Smooth muscle cell (in vitro differentiated cells): ENCODE measurements around the gene FHL2. TPM values are rescaled to one million over a fixed set of nuclear protein-coding genes. Genes with fewer than 3 reads are reported as not detected.
A peak's percentile ranks its signal among the peaks of the same experiment; 100 is the strongest.

Experiments
- DNase-seq: peaks from one replicate; lab custom pipeline; 2025; ENCODE audit not compliant: unreplicated experiment; lab: John Stamatoyannopoulos, UW
- H2AFZ ChIP-seq: fragments of 200-600 bp; sonication (generic); 2 replicates; pipeline ENCODE4 v1.6.0; 2016; ENCODE audit warnings: antibody characterized with exemption, low read depth, mild to moderate bottlenecking
- H3F3A ChIP-seq: fragments of 200-600 bp; sonication (generic); 2 replicates; pipeline ENCODE4 v1.6.0; 2017; ENCODE audit warnings: antibody characterized with exemption, low read depth
- H3K27ac ChIP-seq: fragments of 200-600 bp; sonication (generic); 2 replicates; pipeline ENCODE4 v1.5.1; 2016; ENCODE audit warnings: low read depth, mild to moderate bottlenecking
- H3K27me3 ChIP-seq: fragments of 200-600 bp; sonication (generic); 2 replicates; pipeline ENCODE4 v1.6.1; 2016; ENCODE audit warnings: low read depth, mild to moderate bottlenecking
- H3K36me3 ChIP-seq: fragments of 200-600 bp; sonication (generic); 2 replicates; pipeline ENCODE4 v1.5.1; 2016; ENCODE audit warnings: low read depth
- H3K4me1 ChIP-seq: fragments of 200-600 bp; sonication (generic); 2 replicates; pipeline ENCODE4 v1.5.1; 2016; ENCODE audit warnings: low read depth
- H3K4me2 ChIP-seq: fragments of 200-600 bp; sonication (generic); 2 replicates; pipeline ENCODE4 v1.6.0; 2016; ENCODE audit warnings: mild to moderate bottlenecking
- H3K4me3 ChIP-seq: fragments of 200-600 bp; sonication (generic); 2 replicates; pipeline ENCODE4 v1.5.1; 2016; ENCODE audit warnings: mild to moderate bottlenecking
- H3K79me2 ChIP-seq: fragments of 200-600 bp; sonication (generic); 2 replicates; pipeline ENCODE4 v1.6.0; 2016; ENCODE audit warnings: low read depth, mild to moderate bottlenecking
- H3K9ac ChIP-seq: fragments of 200-600 bp; sonication (generic); 2 replicates; pipeline ENCODE4 v1.6.0; 2016; ENCODE audit warnings: low read depth
- H3K9me3 ChIP-seq: fragments of 200-600 bp; sonication (generic); replicated peaks from 2 replicates; pipeline ENCODE4 v1.5.1; 2016; ENCODE audit warnings: low read depth
- H4K20me1 ChIP-seq: fragments of 200-600 bp; sonication (generic); 2 replicates; pipeline ENCODE4 v1.6.0; 2016; ENCODE audit warnings: low read depth
- WGBS: methylation state at CpG from one replicate; pipeline ENCODE4 v1.1.7; 2016; ENCODE audit warnings: low lambda C conversion rate; 5-methylcytosine and 5-hydroxymethylcytosine counted together
- polyA plus RNA-seq: library from polyadenylated mRNA; unstranded; fragments of >200 nt; fragmentation: Nextera tagmentation; extraction: Ambion mirVana; gene quantifications from 2 replicates; pipeline ENCODE4 v1.2.1, GENCODE V29; 2016
- total RNA-seq: library from RNA; depleted of rRNA; stranded (reverse); fragments of >200 nt; gene quantifications from 2 replicates; pipeline ENCODE4 v1.2.3, GENCODE V29; 2014
- TF ChIP-seq, protein P1 (sequence below): fragments of 200-600 bp; sonication (generic); IDR thresholded peaks from 2 replicates; pipeline ENCODE4 v1.5.1; 2017; ENCODE audit warnings: borderline replicate concordance, mild to moderate bottlenecking, antibody characterized with exemption; ENCODE audit not compliant: insufficient read depth, poor library complexity, severe bottlenecking

The FHL2 gene
- total and polyA plus RNA-seq, 2 experiments from 2014 or later, result 64.1 to 98.0 TPM

DNA sequence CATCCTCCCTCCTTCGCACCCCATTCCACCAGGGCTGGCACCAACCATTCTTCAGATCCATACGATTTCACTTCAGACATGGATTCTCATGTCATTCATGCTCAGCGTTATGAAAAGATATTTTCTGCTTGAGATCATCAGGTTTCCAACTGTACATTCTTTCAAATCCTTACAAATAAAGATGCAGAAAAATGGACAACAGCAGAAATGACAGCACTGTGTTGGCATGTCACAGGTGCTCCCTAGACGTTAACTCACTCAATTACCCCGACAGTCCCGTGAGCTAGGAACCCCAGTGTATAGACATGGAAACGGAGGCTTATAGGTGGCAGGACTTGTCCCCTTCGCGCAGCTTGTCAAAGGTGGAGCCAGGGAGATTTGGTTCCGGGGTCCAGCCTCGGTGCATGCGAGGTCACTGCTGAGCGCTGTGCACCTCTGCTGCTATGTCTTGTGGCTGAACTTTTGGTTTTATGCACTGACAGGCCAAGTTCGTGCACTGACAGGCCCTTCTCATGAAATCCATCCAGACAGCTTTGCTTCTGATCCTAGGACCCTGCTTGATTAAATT lies 17.7 kb downstream of the FHL2 start:
- H2AFZ ChIP-seq, result no peak overlapping the region
- peaks cover 9% of the 10 kb centered on the region for H3F3A ChIP-seq
- peaks cover 34% of the 10 kb centered on the region for H3K36me3 ChIP-seq
- H3K9me3 ChIP-seq, result no peaks in the 10 kb centered on the region
- no peak overlapping the region for H3K4me3 ChIP-seq
- 77% methylated on average over 14 of the region's 14 CpGs for WGBS
- H3K4me2 ChIP-seq, result peak overlapping the region; percentile 51
- H3K27me3 ChIP-seq, result no peaks in the 10 kb centered on the region
- TF ChIP-seq, protein P1, sequence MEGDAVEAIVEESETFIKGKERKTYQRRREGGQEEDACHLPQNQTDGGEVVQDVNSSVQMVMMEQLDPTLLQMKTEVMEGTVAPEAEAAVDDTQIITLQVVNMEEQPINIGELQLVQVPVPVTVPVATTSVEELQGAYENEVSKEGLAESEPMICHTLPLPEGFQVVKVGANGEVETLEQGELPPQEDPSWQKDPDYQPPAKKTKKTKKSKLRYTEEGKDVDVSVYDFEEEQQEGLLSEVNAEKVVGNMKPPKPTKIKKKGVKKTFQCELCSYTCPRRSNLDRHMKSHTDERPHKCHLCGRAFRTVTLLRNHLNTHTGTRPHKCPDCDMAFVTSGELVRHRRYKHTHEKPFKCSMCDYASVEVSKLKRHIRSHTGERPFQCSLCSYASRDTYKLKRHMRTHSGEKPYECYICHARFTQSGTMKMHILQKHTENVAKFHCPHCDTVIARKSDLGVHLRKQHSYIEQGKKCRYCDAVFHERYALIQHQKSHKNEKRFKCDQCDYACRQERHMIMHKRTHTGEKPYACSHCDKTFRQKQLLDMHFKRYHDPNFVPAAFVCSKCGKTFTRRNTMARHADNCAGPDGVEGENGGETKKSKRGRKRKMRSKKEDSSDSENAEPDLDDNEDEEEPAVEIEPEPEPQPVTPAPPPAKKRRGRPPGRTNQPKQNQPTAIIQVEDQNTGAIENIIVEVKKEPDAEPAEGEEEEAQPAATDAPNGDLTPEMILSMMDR, result no peak
- peaks cover 69% of the 10 kb centered on the region for H4K20me1 ChIP-seq
- H3K9ac ChIP-seq, result peak overlapping the region; percentile 8
- DNase-seq, result no peak
- no peaks in the 10 kb centered on the region for H3K4me1 ChIP-seq
- H3K79me2 ChIP-seq, result peaks cover 33% of the 10 kb centered on the region
- peak overlapping the region; percentile 64 for H3K27ac ChIP-seq

DNA sequence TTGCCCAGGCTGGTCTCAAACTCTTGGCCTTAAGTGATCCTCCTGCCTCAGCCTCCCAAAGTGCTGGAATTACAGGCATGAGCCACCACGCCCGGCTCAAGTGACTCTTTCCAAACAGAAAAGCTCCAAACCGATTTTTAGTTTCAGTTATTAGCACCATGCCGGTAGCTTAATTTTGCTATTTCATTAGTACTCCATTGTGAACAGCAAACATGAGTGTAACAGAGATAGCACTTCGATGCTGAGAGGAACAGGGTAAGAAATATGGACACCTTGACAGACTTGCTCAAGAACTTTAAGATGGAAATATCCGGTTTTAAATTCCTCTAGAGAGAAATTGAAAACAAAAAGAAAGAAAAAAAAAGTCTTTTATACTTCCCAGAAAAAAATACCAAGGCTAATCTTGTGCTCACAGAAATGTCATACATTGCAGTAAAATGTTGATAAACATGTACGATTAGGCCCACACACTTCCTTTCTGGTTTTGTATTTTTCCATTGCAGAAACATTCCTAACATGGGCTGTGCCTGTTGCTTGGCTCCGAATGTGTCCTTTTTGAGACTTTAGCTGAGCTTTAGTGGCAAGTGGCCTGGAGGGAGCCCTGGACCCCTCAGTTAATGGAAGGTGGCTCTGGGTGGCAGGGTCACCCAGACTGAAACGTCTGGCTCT lies 18.3 kb downstream of the FHL2 start:
- Histone ChIP-seq H3K27ac (peak overlapping the region; percentile 64), H4K20me1 (peaks cover 69% of the 10 kb centered on the region), H3K4me3 (no peak overlapping the region), H3K4me1 (no peaks in the 10 kb centered on the region), H3F3A (peaks cover 9% of the 10 kb centered on the region), H3K9me3 (no peaks in the 10 kb centered on the region), H3K36me3 (peaks cover 28% of the 10 kb centered on the region), H3K79me2 (peaks cover 27% of the 10 kb centered on the region), H3K27me3 (no peaks in the 10 kb centered on the region), H2AFZ (no peak overlapping the region), H3K9ac (peak overlapping the region; percentile 8), H3K4me2 (peak overlapping the region; percentile 51)
- TF ChIP-seq, protein P1, result no peak
- no peak for DNase-seq
- 59% methylated on average over 9 of the region's 9 CpGs for WGBS

DNA sequence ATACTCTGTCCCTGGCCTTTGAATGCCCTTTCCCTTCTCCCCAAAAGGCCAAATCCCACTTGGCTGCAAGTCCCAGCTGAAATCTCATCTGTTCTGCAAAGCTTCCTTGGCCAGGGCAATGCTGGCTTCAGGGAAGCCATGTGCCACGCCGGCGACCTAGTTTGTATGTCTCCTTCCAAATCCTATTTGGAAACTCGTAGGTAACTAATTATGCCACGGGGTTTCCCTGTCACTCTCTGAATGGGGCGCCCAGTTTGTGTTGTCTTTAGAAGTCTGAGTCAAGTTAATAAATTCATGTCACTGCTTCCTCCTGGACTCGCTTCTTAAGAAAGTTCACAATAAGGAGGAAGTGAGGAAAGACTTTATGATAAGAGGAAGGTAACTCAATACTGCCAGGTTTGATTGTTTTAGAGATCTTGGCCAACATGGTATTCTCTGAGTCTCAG lies 19.1 kb downstream of the FHL2 start:
- no peaks in the 10 kb centered on the region for H3K4me1 ChIP-seq

More for the DNA sequence above, 19.1 kb downstream of the FHL2 start:
- Histone ChIP-seq H3K9ac (no peak overlapping the region), H3K9me3 (no peaks in the 10 kb centered on the region), H3F3A (peaks cover 9% of the 10 kb centered on the region), H4K20me1 (peaks cover 67% of the 10 kb centered on the region), H3K4me2 (no peak overlapping the region), H3K4me3 (no peak overlapping the region), H3K79me2 (peaks cover 20% of the 10 kb centered on the region), H3K27me3 (no peaks in the 10 kb centered on the region), H3K27ac (peak overlapping the region; percentile 64), H3K36me3 (peaks cover 21% of the 10 kb centered on the region), H2AFZ (no peak overlapping the region)
- DNase-seq, result no peak
- WGBS, result 95% methylated on average over 7 of the region's 7 CpGs
- TF ChIP-seq, protein P1, result no peak
